Omental fat pad (tissue), 4 donors: ENCODE measurements around the gene RGS14. TPM values are rescaled to one million over a fixed set of nuclear protein-coding genes. Genes with fewer than 3 reads are reported as not detected.

Experiments
- ATAC-seq: fragments of 150-250 bp; one replicate; pipeline ENCODE4 v1.9.1; 2016; ENCODE audit warnings: mild to moderate bottlenecking, moderate library complexity; ENCODE audit not compliant: low FRiP score
- DNase-seq: peaks from one replicate; pipeline ENCODE4 v3.0.0-alpha.2; 2019; ENCODE audit warnings: low spot score
- CTCF ChIP-seq, 3 donors: fragments of 450-650 bp; IDR thresholded peaks; one replicate each; pipeline ENCODE4 v1.5.1; 2016 to 2017; ENCODE audit warnings: antibody characterized with exemption in 3 of 3, mild to moderate bottlenecking in 3 of 3, moderate library complexity in 2 of 3
- total RNA-seq, 4 donors: library from RNA; depleted of rRNA; stranded (reverse); fragments of >200 nt; gene quantifications; one replicate each; pipeline ENCODE4 v1.1.0, GENCODE V29; 2016

The RGS14 gene
- total RNA-seq, 4 donors from 2014 or later = 7.1 to 25.1 (median 8.2) TPM

- no peak for DNase-seq
- TF ChIP-seq CTCF (IDR thresholded peaks at IDR 0.05) = no peak
- ATAC-seq = no peak
These were observed 9.7 kb downstream of the RGS14 start for GRCh38 chr5:177367323-177367848.

- no peak for TF ChIP-seq CTCF (IDR thresholded peaks at IDR 0.05)
- no peak for DNase-seq
- no peak for ATAC-seq
These were observed 10.5 kb downstream of the RGS14 start for GRCh38 chr5:177367981-177368868.

GRCh38 chr5:177368869-177369644, 11.3 kb downstream of the RGS14 start:
- TF ChIP-seq CTCF (IDR thresholded peaks at IDR 0.05) = no peak
- no peak for ATAC-seq
- no peak for DNase-seq

- ATAC-seq (no peak), DNase-seq (no peak)
- no peak for TF ChIP-seq CTCF (IDR thresholded peaks at IDR 0.05)
These were observed 12.1 kb downstream of the RGS14 start for GRCh38 chr5:177369645-177370440.

- DNase-seq (no peak), ATAC-seq (peak; percentile 70)
- no peak for TF ChIP-seq CTCF (IDR thresholded peaks at IDR 0.05)
These were observed 12.9 kb downstream of the RGS14 start for GRCh38 chr5:177370488-177371119.
